ENCODE results near the gene SND1.

- no peak for TF ChIP-seq YY1 (tag by site-specific recombination; IDR thresholded peaks at IDR 0.05)
- TF ChIP-seq CTCF (tag by site-specific recombination; IDR thresholded peaks at IDR 0.05), result no peak
- TF ChIP-seq REST (tag by site-specific recombination; IDR thresholded peaks at IDR 0.05), result no peak
- TF ChIP-seq ZNF133 (tag by site-specific recombination; IDR thresholded peaks at IDR 0.05), result no peak
Observed at GRCh38 chr7:127859330-127859729, 207.3 kb downstream of the SND1 start.
